Putamen (tissue), 1 donor: Measurements from ENCODE around the gene ZMIZ2.
"Not testable (repeated sequence)": the region's sequence is repeated elsewhere in the genome, so short reads cannot be mapped to it uniquely, and the experiment has no call there.

Experiments
- DNase-seq: peaks from one replicate; pipeline ENCODE4 v3.0.0-alpha.2; 2016; ENCODE audit warnings: low spot score

Gene ZMIZ2

DNA sequence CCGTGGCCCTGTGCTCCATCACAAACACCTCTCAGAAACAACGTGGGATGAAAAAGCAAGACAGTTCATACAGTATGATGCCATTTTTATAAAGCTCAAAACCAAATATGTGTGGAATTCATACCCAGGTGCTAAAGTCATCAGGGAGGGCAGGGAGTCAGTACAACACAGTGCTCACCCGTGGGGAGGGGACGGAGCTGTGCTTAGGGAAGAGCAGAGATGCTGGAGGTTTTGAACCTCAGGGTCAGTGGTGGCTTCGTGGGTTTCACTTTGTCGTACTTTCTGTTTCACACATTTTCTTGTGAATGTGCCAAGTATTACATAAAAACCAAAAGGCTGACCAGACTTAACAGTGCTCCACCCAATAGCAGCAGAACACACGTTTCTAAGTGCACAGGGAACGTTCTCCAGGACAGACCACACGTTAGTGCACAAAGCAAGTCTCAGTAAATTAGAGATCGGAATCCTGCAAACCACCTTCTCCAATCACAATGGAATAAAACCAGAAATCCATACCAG is 21.2 kb downstream of the ZMIZ2 start:
- DNase-seq: no peak

- no peak for DNase-seq
Measured at GRCh38 chr7:44771358-44771757, 22.7 kb downstream of the ZMIZ2 start.

DNA sequence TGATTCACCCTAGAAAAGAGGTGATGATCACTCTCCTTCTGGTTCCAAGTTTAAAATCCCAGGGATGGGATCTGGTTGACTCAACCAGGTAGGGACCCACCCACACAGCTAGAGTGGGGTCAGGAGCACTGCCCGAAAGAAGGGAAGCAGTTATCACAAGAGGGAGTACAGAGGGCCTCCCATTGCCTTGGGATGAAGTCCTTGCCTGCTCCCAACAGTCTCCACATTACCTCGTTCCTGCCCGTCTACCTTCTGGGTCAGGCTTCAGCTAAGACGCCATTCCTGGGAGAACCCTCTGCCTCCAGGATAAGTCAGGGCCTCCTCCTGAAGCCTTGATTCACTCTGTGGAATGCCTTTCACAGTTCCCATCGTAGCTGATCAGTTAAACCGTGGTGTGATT is 23.8 kb downstream of the ZMIZ2 start:
- DNase-seq: no peak

DNA sequence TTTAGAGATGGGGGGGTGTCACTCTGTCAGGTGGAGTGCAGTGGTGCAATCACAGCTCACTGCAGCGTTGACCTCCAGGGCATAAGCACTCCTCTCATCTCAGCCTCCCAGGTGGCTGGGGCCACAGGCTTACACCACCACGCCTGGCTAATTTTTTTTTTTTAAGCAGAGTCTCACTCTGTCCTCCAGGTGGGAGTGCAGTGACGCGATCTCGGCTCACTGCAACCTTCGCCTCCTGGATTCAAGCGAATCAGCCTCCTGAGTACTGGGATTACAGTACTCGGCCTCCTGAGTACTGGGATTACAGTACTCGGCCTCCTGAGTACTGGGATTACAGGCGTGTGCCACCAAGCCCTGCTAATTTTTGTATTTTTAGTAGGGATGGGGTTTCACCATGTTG is 24.2 kb downstream of the ZMIZ2 start:
- DNase-seq: no peak

DNA sequence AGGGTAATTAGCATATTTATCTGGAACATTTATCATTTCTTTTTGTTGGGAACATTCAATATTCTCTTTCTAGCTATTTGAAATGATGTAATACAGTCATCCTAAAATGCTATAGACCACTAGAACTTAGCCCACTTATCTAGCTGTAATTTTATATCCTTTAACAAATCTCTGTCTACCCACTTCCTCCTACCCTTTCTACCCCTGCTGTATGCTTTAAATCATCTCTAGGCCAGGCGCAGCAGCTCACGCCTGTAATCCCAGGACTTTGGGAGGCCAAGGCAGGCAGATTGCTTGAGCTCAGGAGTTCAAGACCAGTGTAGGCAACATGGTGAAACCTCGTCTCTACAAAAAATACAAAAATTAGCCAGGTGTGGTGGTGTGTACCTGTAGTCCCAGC is 25.8 kb downstream of the ZMIZ2 start:
- DNase-seq: not testable (repeated sequence)

GRCh38 chr7:44775383-44776107 is 26.9 kb downstream of the ZMIZ2 start:
- no peak for DNase-seq

DNA sequence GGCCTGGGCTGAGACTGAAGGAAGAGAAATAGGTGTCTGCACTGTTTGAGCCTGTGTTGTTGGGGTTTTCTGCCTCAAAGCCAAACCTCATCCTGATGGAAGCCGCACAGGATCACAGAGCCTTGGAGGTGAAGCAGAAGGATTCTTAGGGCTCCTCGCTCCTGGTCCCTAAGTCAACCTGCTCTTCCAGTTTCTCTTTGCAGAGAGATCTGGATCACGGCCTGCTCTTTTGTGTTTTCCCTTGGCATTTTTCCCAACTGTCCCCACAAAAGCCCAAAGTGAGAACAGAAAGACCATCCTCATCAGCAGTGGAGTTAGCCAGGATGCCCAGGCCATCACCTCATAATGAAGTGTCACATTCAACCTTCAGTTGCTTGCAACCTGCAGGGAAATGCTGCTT is 27.6 kb downstream of the ZMIZ2 start:
- no peak for DNase-seq

GRCh38 chr7:44782460-44782859 is 33.8 kb downstream of the ZMIZ2 start:
- no peak for DNase-seq

- no peak for DNase-seq
Measured at GRCh38 chr7:44783407-44783806, 34.8 kb downstream of the ZMIZ2 start.

- DNase-seq: no peak
Measured at GRCh38 chr7:44784364-44784763, 35.7 kb downstream of the ZMIZ2 start.

DNA sequence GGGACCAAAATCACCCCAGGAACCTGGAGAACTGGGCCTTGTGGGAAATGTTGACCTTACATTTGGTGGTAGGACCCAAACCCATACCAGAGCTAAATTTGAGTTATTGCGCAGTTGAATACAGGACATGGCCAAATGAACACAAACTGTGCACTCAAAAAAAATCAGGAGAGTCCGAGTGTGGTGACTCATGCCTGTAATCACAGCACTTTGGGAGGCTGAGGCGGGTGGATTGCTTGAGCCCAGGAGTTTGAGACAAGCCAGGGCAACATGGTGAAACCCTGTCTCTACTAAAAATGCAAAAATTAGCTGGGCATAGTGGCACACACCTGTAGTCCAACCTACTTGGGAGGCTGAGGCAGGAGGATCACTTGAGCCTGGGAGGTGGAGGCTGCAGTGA is 36.6 kb downstream of the ZMIZ2 start:
- not testable (repeated sequence) for DNase-seq

GRCh38 chr7:44787041-44787440 is 38.4 kb downstream of the ZMIZ2 start:
- DNase-seq: no peak

DNA sequence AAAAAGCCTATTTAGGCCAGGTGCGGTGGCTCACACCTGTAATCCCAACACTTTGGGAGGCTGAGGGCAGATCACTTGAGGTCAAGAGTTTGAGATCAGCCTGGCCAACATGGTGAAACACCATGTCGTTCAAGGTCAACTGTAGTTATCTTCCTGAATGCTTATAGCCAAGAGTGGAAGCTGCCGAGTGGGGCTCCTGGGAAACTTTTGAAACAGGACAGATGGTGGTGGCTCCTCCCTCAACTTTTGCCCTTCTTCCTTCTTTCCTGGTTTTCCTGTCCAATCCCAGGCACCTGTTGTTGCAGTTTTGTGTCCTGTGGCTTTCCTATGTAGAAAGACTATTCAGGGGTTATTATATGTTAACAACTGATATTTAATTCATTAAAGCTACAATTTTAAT is 39.1 kb downstream of the ZMIZ2 start:
- DNase-seq: no peak

GRCh38 chr7:44789990-44790389 is 41.3 kb downstream of the ZMIZ2 start:
- no peak for DNase-seq

- DNase-seq: no peak
Measured at GRCh38 chr7:44791278-44792219, 42.9 kb downstream of the ZMIZ2 start.

DNA sequence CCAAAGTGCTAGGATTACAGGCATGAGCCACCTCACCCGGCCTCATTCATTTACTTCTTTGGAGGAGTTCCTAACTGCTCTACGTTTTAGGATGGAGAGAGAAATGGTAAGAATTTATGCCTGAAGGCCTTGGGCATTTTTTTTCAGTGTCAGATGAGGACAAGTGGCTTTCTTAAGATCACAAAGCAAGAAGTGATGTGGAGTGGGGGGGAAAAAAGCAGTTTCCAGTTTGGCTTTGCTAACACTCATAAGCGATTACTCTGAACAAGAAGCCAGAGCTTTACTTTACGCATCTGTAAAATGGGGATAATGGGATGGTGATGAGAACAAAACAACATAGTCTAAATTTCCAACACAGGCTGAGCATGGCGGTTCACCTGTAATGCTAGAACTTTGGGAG is 45.3 kb downstream of the ZMIZ2 start:
- no peak for DNase-seq

- no peak for DNase-seq
Measured at GRCh38 chr7:44794331-44794730, 45.7 kb downstream of the ZMIZ2 start.

DNA sequence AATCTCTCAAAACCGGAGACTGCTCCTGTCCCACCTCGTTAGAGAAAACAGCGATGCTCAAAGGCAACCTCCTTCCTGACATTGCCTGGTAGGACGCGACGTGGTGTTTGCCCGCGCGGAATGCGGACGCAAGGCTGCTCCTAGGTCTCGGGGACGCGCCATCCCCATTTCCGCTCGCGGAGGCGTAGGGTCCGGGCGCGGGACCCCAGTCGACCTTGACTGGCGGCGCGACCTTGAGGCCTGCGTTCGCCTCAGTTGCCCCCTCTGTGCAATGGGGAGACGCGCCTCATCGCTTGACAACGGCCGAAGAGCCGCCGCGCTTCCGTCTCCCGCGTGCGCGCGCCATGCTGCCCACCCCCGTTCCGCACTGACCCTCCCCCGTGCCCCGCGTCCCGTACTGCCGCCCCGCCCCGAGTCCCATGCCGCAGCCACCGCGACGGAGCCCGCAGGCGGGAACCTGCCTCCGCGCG is 47.4 kb downstream of the ZMIZ2 start:
- DNase-seq: peak; percentile 45

DNA sequence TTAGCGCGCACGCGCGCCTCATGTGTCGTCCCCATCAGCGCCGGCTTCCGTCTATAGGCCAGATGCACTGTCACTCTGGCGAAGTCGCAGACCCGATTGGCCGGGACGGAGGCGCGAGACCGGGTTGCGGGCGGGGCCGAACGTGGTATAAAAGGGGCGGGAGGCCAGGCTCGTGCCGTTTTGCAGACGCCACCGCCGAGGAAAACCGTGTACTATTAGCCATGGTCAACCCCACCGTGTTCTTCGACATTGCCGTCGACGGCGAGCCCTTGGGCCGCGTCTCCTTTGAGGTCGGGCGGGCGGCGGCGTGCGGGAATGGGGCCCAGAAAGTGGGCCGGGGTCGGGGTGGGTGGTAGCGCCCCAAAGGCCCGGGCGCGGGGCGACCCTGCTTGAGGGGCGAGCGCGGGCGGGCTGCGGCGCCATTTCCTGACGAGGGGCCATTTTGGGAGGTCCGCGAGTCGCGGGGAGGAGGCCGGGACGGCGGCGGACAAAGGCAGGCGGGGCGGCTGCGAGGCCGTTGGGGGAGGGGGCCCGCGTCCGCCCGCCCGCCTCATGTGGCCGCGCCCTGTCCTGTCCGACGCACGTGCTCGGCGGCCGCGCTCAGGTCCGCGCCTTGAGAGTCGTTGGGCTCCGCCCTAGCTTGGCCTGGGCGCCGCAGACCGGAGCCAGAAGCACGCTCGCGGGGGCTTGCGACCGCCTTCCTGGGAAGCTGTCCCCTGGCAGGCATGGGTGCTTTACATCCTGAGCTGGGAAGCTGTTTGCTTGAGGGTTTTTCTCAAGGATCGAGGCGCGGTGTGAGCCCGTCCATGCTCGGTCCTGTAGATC is 48.1 kb downstream of the ZMIZ2 start, which contains the start of gene PPIA:
Gene PPIA (plus strand): TSS at position 178 of the 825 bp plus-strand sequence. CDS start 44 bp downstream, at position 222.
- peak; percentile 97 for DNase-seq

DNA sequence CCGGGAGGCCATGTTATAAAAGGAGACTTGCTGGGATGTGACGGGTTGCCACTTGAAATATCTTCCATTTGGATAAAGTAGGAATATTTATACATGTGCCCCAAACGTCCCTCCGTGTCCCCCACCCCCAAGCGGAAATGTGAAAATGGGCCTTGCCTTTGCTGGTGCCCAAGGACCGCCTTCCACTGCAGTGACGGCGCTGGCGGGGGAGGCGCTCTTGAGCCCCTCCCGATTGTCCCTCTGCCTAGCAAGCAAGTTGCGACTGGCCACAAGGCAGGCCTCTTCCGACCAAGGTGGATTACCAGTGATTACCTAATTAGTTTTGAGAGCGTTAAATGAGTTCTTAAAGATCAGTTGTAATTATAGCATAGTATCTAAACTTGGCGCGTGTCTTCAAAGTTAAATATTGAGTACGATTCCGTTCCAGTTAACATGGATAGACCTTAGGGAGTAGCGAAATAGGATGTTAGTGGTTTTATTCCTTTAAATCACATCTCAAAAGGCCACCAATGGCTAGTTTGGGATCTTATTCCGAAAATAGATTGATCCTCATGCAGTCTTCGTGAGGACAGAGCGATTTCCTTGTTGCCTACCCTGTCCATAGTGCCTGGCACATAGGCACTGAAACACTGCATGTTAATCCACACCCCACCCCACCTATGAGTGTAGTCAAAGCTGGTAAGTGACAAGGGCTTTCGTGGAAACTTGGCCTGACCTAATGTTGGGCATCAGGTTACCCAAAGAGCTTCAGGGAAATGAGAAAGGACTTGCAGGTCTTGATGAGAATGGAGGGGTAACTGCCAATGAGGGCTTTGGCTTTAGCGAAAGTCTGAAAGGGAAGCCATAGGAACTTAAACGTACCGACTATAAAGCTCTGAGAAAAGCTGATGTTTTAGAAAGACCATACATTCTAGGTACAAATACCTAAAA is 48.9 kb downstream of the ZMIZ2 start:
- peak; percentile 89 for DNase-seq
